BLaER1 treated with 17β-estradiol and CSF1 and Interleukin-3, amounts not matched to agents 10 nM and 100 nM (cell line): ENCODE results near the gene NPFFR1.
A peak's percentile ranks its signal among the peaks of the same experiment; 100 is the strongest.
"Not testable (repeated sequence)": the region's sequence is repeated elsewhere in the genome, so short reads cannot be mapped to it uniquely, and the experiment has no call there.

ENCODE experiments used
- H3K27ac ChIP-seq, 11 experiments: shearing (Covaris generic); formaldehyde crosslinking; 2 replicates each; pipeline ENCODE4 v1.8.1; 2022
- H3K27me3 ChIP-seq, 11 experiments: shearing (Covaris generic); formaldehyde crosslinking; 2 replicates each; pipeline ENCODE4 v1.8.1; 2022
- H3K36me3 ChIP-seq, 11 experiments: shearing (Covaris generic); formaldehyde crosslinking; 2 replicates each; pipeline ENCODE4 v1.8.1; 2022
- H3K4me1 ChIP-seq, 10 experiments: shearing (Covaris generic); formaldehyde crosslinking; 2 replicates each; pipeline ENCODE4 v1.8.1; 2022
- H3K4me2 ChIP-seq, 11 experiments: shearing (Covaris generic); formaldehyde crosslinking; 2 replicates each; pipeline ENCODE4 v1.8.1; 2022
- H3K4me3 ChIP-seq, 10 experiments: shearing (Covaris generic); formaldehyde crosslinking; 2 replicates each; pipeline ENCODE4 v1.8.1; 2022
- H3K9ac ChIP-seq, 11 experiments: shearing (Covaris generic); formaldehyde crosslinking; 2 replicates each; pipeline ENCODE4 v1.8.1; 2022
- H3K9me3 ChIP-seq, 11 experiments: shearing (Covaris generic); formaldehyde crosslinking; replicated peaks in 1 of 11; 2 replicates each; pipeline ENCODE4 v1.8.1; 2022
- H4K20me1 ChIP-seq, 11 experiments: shearing (Covaris generic); formaldehyde crosslinking; 2 replicates each; pipeline ENCODE4 v1.8.1; 2022
- Cebpa-rat ChIP-seq, 11 experiments: shearing (Covaris generic); IDR thresholded peaks; 2 replicates each; pipeline ENCODE4 v1.8.1; 2022

NPFFR1 gene

DNA sequence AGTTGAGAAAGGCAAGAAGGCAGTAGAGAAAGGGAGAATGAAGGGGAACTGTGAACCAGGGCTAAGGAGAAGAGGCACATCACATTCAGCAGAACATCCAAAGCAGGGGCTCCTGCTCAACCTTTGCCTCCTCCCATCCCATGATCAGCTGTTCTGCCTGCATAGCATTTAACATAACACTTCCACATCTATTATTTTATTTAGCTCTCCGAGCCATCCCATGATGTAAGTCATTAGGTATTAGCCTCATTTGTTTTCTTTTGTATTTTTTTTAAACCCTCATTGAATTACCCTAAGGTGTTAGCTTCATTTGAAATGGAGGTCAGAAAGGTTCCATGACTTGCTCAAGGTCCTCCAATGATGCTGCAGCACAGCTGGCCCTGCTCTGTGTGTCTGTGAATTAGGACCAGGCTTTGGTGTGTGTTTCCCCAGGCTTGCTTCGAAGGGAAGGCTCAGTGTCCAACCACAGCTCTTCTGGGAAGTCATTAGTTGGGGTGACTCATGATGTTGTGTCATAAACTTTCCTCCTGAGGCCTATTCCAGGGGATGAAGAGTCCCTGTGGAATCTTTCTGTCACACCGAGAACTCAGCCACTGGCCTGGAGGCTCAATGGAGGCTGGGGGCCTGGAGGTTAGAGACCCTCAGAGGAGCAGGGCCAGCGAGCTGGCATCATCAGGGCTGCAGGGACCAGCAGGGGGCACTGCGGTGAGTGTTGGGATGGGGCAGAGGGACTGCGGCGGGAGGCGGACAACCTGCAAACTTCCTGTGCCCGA, 16.5 kb downstream of the NPFFR1 start:
- H3K27me3 ChIP-seq: peaks cover 0 to 10% (median 0%) of the 10 kb centered on the region in 11 experiments; a peak in 1 of 22 replicates
- no peak overlapping the region for H3K27ac ChIP-seq
- no peaks in the 10 kb centered on the region for H3K36me3 ChIP-seq
- H3K4me1 ChIP-seq: peaks cover 0 to 15% (median 12%) of the 10 kb centered on the region in 10 experiments; a peak in 15 of 20 replicates
- H3K4me2 ChIP-seq: peak overlapping the region; percentile 4 to 55 (median 33); a peak in 14 of 22 replicates
- no peaks in the 10 kb centered on the region for H4K20me1 ChIP-seq
- no peak overlapping the region for H3K9ac ChIP-seq
- H3K4me3 ChIP-seq: no peak overlapping the region
- TF ChIP-seq Cebpa-rat (IDR thresholded peaks at IDR 0.05): no peak
- H3K9me3 ChIP-seq: peaks cover 0 to 4% (median 0%) of the 10 kb centered on the region in 11 experiments; a peak in 5 of 22 replicates

DNA sequence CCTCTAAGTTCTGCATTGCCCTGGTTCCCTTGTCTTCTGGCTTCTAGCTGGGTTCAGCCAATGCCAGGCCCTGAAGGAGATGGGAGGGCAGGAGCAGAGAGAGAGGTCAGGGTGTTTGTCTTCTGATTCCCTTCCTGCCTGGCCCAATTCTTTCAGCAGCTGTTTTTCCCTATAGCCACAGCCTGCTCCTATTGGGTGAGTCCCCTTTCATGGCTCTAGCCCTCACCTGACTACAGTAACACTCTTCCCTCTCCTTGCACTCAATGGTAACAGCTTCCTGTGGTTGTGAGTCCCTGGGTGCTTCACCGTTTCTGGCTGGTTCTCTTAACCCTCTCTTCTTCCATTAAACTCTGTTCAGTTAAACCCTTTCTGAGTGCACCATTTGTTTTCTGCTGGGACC, 17.1 kb downstream of the NPFFR1 start:
- Histone ChIP-seq H3K4me1 (peaks cover 0 to 15% (median 12%) of the 10 kb centered on the region in 10 experiments; a peak in 15 of 20 replicates), H3K36me3 (no peaks in the 10 kb centered on the region), H4K20me1 (no peaks in the 10 kb centered on the region), H3K9ac (no peak overlapping the region), H3K4me3 (no peak overlapping the region), H3K27me3 (peaks cover 0 to 10% (median 0%) of the 10 kb centered on the region in 11 experiments; a peak in 1 of 22 replicates), H3K27ac (no peak overlapping the region), H3K9me3 (peaks cover 3 to 8% (median 4%) of the 10 kb centered on the region in 11 experiments; a peak in 21 of 22 replicates), H3K4me2 (peak overlapping the region; percentile 4 to 55 (median 33); a peak in 16 of 22 replicates)
- no peak for TF ChIP-seq Cebpa-rat (IDR thresholded peaks at IDR 0.05)

DNA sequence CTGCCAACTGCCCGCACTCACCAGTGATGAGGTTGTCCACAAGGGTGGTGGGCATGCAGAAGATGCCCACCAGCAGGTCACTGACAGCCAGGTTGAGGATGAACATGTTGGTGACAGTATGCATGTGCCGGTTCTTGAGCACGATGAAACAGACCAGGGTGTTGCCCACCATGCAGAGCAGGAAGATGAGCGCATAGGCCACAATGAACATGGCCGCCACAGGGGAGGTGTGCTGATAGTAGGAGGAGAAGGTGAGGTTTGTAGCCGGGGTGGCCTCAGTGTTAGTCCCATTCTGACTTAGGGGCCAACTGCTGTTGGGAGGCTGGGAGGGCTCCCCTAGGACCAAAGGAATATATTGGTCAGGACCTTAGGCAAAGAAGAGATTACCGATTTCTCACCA, 17.7 kb downstream of the NPFFR1 start:
- TF ChIP-seq Cebpa-rat (IDR thresholded peaks at IDR 0.05): no peak
- peak overlapping the region in 2 of 11 experiments; percentile 24 to 33; a peak in 1 of 22 replicates for H3K4me2 ChIP-seq
- H3K27ac ChIP-seq: no peak overlapping the region

DNA sequence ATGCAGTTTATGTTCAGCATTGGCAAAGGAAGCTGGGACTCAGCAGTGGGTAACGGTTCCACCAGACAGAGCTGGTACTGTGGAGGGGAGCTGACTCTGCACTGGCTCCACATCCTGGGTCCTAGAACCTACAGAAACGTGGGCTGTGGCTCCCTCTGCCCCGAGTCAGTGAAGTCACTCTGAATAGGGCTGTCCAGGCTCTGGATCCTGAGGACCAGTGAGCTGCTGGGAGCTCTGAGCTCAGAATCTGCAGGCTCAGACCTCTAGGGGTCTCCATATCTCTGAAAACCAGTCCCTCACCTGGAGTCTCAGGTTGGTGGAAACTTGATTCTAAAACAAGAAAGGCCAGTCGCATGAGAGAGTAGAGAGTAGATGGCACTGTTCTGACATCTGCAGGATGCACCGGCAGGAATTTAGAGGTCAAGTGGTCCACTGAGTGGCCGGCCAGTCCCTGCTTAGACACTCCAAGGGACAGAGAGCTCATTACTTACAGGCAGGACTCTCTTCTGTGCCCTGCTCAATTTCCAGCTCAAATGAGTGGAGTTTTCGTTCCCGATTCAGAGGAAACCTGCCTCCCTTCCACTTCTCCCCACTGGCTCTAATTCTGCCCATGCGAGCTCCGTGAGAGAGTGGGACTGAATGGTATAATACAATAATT, 18.6 kb downstream of the NPFFR1 start:
- Histone ChIP-seq H3K27ac (no peak overlapping the region), H3K4me1 (peaks cover 0 to 15% (median 12%) of the 10 kb centered on the region in 10 experiments; a peak in 15 of 20 replicates), H4K20me1 (no peaks in the 10 kb centered on the region), H3K4me2 (no peak overlapping the region), H3K36me3 (0 out of 22 replicates have a peak, but pooled peaks cover 0 to 6% (median 0%) of the 10 kb centered on the region in 11 experiments), H3K4me3 (no peak overlapping the region), H3K9me3 (peaks cover 18 to 24% (median 20%) of the 10 kb centered on the region in 11 experiments), H3K9ac (no peak overlapping the region), H3K27me3 (peaks cover 0 to 10% (median 0%) of the 10 kb centered on the region in 11 experiments; a peak in 1 of 22 replicates)
- TF ChIP-seq Cebpa-rat (IDR thresholded peaks at IDR 0.05): no peak

More for the DNA sequence above, 17.7 kb downstream of the NPFFR1 start:
- peaks cover 0 to 15% (median 12%) of the 10 kb centered on the region in 10 experiments; a peak in 15 of 20 replicates for H3K4me1 ChIP-seq
- no peak overlapping the region for H3K4me3 ChIP-seq
- peaks cover 0 to 10% (median 0%) of the 10 kb centered on the region in 11 experiments; a peak in 1 of 22 replicates for H3K27me3 ChIP-seq
- H3K9ac ChIP-seq: no peak overlapping the region
- H4K20me1 ChIP-seq: no peaks in the 10 kb centered on the region
- 0 out of 22 replicates have a peak, but pooled peaks cover 0 to 4% (median 0%) of the 10 kb centered on the region in 11 experiments for H3K36me3 ChIP-seq
- peaks cover 9 to 15% (median 11%) of the 10 kb centered on the region in 11 experiments for H3K9me3 ChIP-seq

DNA sequence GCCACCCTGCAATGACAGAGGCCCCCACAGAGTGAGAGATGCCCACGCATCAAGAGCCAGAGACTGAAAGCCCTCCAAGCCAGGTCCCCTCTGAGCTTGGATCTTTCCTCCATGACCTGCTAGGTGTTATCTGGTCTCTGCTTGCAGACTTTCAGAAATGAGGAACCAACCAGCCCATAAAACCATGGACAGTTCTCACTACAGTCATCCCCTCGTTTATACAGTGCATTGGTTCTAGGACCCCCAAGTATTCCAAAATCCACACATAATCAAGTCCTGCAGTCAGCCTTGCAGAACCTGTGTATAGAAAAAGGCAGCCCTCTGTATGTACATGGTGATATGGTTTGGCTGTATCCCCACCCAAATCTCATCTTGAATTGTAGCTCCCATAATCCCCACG, 23.1 kb downstream of the NPFFR1 start:
- Histone ChIP-seq H3K9me3 (peaks cover 21 to 33% (median 25%) of the 10 kb centered on the region in 11 experiments), H3K4me3 (no peak overlapping the region), H4K20me1 (no peaks in the 10 kb centered on the region), H3K36me3 (0 out of 22 replicates have a peak, but pooled peaks cover 0 to 6% (median 0%) of the 10 kb centered on the region in 11 experiments), H3K4me1 (peaks cover 0 to 6% (median 0%) of the 10 kb centered on the region in 10 experiments; a peak in 1 of 20 replicates), H3K27ac (no peak overlapping the region), H3K4me2 (no peak overlapping the region), H3K9ac (no peak overlapping the region), H3K27me3 (no peaks in the 10 kb centered on the region; a peak in 2 of 22 replicates)
- TF ChIP-seq Cebpa-rat (IDR thresholded peaks at IDR 0.05): no peak

DNA sequence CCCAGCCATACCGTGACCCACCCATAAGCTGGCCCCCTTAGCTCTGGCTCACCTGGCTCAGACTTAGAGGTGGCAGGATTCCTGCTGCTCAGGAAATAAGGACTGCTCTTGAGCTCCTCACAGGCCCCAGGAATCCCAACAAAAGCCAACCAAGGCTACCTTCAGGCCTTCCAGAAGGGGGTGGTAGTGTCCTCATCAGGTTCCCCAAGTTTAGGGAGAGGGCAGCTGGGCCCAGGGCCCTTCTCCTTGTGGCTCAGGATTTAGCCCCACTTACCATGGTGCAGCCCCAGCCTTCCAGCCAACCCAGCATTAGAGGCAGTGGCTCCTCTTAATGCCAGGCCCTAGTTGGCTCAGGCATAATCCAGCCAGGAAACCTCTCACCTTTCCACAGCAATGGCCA, 23.5 kb downstream of the NPFFR1 start:
- no peak for TF ChIP-seq Cebpa-rat (IDR thresholded peaks at IDR 0.05)
- peaks cover 24 to 38% (median 29%) of the 10 kb centered on the region in 11 experiments for H3K9me3 ChIP-seq

DNA sequence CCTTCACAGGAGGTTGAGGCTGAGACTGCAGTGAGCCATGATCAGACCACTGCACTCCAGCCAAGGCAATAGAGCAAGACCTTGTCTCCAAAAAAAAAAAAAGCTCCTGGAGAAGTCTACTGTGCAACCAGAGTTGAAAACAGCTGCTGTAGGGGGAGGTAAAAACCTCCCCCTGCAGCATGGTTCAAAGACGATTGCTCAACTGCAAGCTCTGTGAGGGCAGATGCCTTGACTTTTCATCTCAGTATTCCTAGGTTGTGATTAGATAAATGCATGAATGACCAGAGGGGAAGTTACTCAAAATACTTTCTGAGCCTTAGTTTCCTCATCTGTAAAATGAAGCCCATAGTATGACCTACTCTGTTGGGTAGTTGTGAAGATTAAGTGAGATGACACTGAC, 25.6 kb downstream of the NPFFR1 start:
- TF ChIP-seq Cebpa-rat (IDR thresholded peaks at IDR 0.05): 0 out of 22 replicates have a peak, but pooled peaks of 1 of the 11 experiments have one; percentile 19
- H3K27me3 ChIP-seq: no peaks in the 10 kb centered on the region; a peak in 1 of 22 replicates
- H3K4me3 ChIP-seq: no peak overlapping the region
- peaks cover 0 to 6% (median 0%) of the 10 kb centered on the region in 10 experiments; a peak in 1 of 20 replicates for H3K4me1 ChIP-seq
- H3K4me2 ChIP-seq: peak overlapping the region in 2 of 11 experiments; percentile 8 to 13; a peak in 2 of 22 replicates
- no peak overlapping the region for H3K27ac ChIP-seq
- H4K20me1 ChIP-seq: no peaks in the 10 kb centered on the region
- no peak overlapping the region for H3K9ac ChIP-seq
- peaks cover 26 to 43% (median 33%) of the 10 kb centered on the region in 11 experiments for H3K9me3 ChIP-seq
- 0 out of 22 replicates have a peak, but pooled peaks cover 0 to 6% (median 0%) of the 10 kb centered on the region in 11 experiments for H3K36me3 ChIP-seq

More for the DNA sequence above, 23.5 kb downstream of the NPFFR1 start:
- H3K9ac ChIP-seq: no peak overlapping the region
- no peak overlapping the region for H3K4me2 ChIP-seq
- H3K4me3 ChIP-seq: no peak overlapping the region
- no peaks in the 10 kb centered on the region for H4K20me1 ChIP-seq
- no peak overlapping the region for H3K27ac ChIP-seq
- no peaks in the 10 kb centered on the region; a peak in 2 of 22 replicates for H3K27me3 ChIP-seq
- 0 out of 22 replicates have a peak, but pooled peaks cover 0 to 6% (median 0%) of the 10 kb centered on the region in 11 experiments for H3K36me3 ChIP-seq
- H3K4me1 ChIP-seq: peaks cover 0 to 6% (median 0%) of the 10 kb centered on the region in 10 experiments; a peak in 1 of 20 replicates

DNA sequence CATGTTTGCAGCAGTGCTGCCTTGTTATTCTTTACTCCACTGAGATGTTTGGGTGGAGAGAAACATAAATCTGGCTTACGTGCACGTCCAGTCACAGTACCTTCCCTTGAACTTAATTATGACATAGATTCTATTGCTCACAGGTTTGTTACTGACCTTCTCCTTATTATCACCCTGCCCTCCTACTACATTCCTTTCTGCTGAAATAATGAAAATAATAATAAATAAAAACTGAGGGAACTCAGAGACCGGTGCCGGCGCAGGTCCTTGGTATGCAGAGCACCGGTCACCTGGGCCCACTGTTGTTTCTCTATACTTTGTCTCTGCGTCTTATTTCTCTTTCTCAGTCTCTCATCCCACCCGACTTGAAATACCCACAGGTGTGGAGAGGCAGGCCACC, 26.0 kb downstream of the NPFFR1 start:
- H3K27me3 ChIP-seq, H3K9ac ChIP-seq, H3K4me1 ChIP-seq, H3K36me3 ChIP-seq, H3K27ac ChIP-seq, H3K4me3 ChIP-seq, H4K20me1 ChIP-seq: not testable (repeated sequence)
- Histone ChIP-seq H3K9me3 (peaks cover 26 to 43% (median 33%) of the 10 kb centered on the region in 11 experiments), H3K4me2 (peak overlapping the region in 1 of 11 experiments; percentile 13; a peak in 2 of 22 replicates)
